Activated gamma-delta T cell treated with anti-CD3 and anti-CD28 coated beads, Interleukin-2, amount 50 U/mL, for 16 hours (primary cell): ENCODE data around the gene LRIG1.

Source experiments
- DNase-seq: peaks from one replicate; pipeline ENCODE4 v3.0.0-alpha.2; 2020; ENCODE audit warnings: low read depth

LRIG1 gene

GRCh38 chr3:66506154-66506553, 5.3 kb upstream of the LRIG1 start:
- DNase-seq = no peak

DNA sequence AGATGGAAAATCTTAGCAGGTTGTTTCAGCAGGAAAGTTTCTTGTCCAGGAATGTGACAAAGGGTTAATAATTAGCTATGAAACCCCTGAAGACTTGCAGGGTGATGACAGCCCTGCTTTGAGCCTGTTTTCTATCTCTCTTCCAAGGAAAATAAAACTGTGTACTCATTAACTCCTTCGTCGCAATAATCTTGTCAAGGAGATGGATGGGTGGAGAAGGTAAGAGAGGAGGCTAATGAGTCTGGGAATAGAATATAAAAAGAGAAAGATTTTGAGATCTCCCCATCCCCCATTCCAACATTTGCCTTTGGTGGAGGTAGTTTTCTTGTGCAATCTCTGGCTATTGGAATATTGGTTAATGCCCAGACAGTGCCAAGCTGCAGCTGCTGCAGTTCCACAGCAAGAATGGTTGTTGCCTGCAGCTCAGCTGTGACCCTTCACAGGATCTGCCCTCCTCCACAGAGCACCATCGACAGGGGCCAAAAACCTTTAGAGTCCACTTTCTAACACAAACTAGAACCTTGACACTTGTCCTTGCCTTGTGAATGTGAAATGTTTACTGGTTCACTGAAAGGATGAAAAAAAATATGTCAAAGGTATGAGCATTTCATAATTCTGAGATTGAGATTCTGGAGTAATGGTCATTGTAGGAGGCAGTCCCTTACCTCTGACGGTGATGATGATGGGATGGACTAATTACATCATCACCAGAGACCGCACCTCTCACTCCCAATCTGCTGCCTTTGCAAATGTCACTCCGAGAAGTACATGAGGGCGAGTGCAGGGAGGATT, 4.2 kb upstream of the LRIG1 start:
- DNase-seq = no peak

DNA sequence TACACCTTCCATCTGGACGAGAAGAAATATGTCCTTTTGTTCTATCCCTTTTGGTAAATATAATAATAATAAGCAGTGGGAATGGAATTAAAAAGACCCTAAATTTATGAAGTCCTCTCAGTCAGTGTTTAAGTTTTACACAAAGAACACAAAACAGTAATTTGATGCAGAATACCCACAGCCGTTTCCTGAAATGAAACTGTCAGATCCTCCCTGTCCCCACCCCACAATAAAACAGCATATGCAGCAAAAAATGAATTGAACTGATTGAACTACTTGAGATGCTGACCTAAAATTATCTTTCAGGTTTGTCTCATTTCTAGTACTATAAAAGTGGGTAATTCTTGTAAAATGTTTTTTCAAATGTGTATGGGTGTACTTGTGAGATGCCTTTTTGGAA, 2.2 kb upstream of the LRIG1 start:
- DNase-seq = no peak

DNA sequence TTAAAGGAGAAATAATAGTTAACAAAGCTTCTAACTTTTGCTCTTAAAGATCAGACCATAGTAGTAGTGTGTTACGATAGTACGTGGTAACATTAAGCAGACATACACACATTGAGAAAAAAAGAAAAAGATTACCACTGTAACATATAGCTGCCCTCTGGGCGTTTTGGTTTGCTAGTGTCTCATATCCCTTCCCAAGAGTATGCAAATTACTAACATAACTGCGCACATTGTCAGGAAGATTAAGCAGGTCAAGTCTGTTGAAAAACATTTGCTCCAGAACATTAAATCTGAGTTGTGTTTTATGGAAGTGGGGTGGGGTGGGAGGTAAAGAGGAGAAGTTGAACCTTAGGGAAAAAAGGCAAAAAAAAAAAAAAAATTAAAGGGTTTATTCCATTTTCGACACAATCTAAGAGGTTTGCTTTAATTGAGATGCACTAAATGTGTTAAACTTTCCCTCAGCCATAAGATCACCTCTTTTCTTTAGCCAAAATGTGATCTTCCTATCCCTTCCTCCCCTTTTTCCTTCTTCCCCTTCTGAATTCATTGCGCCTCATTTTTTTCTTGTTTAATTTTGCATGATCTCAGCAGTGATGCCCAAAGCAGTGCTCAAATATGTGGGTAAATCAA, 1.5 kb upstream of the LRIG1 start:
- DNase-seq = no peak

DNA sequence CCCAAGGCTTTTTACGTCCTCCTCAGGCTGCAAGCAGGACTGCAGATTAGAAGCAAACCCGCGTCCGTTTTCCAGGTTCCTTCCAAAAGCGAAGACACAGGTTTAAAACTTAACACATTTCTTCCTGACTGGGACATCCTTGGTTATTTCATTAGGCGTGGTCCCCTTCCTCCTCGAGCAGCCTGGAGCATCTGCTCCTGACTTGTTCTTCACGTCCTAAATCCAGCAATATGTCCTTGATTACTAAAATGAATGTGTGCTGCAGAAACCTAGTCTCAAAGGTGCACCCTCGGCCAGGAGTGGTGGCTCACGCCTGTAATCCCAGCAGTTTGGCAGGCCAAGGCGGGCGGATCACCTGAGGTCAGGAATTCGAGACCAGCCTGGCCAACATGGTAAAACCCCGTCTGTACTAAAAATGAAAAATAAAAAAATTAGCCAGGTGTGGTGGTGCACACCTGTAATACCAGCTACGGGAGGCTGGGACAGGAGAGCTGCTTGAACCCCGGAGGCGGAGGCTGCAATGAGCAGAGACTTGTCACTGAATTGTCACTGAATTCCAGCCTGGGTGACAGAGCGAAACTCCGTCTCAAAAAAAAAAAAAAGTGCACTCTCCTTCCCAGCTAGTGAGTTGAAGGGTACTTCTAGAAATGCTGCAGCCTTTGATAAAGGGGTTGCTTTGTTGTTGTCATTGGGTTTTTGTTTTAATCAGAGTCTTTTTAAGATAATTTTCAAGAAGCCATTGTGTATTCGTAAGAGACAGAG, 842 bp upstream of the LRIG1 start:
- no peak for DNase-seq

GRCh38 chr3:66499881-66500575, 794 bp downstream of the LRIG1 start:
- peak; percentile 17 for DNase-seq

DNA sequence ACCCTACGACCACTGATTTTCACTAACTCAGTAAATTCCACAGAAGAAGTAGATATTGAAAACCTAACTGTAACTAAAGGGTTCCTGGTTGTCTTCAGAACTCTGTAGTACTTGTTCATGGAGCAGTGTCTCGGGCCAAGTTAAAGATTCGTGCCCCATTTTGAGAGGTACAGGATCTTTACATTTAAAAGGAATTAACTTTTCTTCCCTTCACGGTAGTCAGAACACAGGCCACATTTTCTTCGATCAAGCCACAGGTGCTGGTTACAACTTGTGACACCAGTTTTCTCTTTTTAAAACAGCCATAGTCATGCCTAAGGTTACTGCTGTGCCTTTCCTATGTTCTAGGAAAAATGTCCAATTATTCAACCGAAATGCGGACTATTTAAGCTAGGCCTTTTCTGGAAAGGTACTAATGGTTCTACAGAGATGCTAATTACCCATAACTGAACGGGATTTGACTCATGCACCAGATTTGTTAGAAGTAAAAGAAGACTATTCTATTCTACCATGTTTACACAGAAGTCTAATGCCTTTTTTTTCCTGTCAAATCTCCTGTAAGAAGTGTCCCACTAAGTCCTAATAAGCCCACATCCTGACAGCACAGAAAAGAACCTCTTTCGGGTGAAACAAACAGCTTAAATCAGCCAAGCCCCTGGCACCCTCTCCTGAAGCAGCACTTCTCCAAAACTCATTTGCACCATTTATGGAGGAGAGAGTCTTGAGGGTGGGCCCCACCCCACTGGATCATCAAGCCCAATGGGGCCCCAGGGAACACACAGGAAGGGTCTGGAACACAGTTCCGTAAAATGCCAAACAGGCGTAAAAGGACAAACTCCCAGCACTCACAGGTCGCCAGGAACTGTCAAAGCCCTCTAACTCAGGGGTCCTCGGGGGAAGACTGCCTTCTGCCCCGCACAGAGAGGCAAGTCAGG, 1.9 kb downstream of the LRIG1 start:
- DNase-seq = no peak

DNA sequence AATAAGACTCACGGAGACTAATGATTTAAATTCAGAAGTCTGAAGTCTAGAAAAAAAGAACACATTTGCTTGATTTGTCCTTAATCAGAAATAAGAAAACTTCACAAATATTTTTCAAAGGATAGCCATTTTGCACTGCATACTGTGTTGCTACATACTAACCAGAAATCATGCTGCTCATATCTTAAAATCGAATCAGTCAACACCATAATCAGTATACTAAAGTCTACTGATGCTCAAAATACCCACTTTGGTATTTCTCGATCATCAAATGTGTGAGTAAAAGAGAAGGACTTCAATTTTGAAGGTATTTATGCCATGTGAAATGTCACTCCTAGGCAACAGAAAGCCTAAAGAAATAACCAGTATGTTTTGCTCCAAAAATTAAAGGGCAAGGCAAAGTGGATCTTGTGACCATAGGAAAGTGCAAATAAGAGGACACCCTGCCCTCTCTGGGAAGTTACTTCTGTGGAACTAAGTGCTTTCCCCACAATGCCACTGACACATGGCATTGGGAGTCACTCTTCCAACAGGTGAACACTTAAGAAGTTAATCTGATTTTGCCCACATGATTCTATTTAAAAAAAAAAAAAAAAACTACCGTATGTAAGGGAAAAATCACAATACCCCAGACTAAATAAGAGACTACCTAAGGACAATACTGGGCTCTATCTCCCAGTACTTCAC, 2.7 kb downstream of the LRIG1 start:
- no peak for DNase-seq

- DNase-seq = no peak
Measured at GRCh38 chr3:66497288-66497984, 3.4 kb downstream of the LRIG1 start.

- no peak for DNase-seq
Measured at GRCh38 chr3:66496746-66497145, 4.1 kb downstream of the LRIG1 start.

DNA sequence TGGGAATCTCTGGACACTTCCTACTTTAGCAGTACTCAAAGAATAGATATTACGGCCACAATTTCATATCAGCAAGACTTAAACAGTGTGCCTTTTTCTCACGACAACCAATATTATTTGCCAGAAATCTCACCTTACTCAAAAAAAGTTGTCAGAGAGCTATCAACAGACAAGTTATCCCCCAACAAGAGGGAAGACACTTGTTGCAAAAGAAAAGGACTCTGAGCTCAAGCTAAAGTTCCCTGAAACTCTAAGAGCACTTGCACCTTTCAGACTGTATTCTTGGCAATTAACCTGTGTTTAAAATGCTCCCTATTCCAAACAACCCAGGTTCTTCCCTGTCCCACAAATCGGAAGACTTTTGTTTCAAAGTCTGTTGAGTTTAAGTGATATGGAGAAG, 4.5 kb downstream of the LRIG1 start:
- DNase-seq = no peak

- no peak for DNase-seq
Measured at GRCh38 chr3:66495668-66496045, 5.2 kb downstream of the LRIG1 start.

- DNase-seq = no peak
Measured at GRCh38 chr3:66494959-66495667, 5.7 kb downstream of the LRIG1 start.

GRCh38 chr3:66493458-66494099, 7.2 kb downstream of the LRIG1 start:
- DNase-seq = no peak

DNA sequence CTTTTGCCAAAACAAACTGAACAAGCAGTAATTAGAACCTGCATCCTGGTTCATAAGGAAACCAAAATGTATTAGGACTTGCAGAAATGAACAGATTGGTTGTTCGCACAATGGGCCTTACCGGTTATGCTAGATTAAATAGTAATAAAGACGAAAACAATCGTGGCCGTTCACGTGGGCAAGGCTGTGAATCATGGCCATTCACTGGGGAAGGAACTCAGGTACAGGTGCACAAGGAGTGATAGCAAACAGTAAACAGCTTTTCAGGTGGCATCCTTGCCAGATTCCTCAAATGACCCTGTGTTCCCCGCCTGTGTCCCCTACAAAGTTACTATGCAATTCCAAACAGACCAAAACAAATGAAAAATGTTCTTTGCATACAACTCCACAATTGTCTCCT, 8.2 kb downstream of the LRIG1 start:
- DNase-seq = no peak

DNA sequence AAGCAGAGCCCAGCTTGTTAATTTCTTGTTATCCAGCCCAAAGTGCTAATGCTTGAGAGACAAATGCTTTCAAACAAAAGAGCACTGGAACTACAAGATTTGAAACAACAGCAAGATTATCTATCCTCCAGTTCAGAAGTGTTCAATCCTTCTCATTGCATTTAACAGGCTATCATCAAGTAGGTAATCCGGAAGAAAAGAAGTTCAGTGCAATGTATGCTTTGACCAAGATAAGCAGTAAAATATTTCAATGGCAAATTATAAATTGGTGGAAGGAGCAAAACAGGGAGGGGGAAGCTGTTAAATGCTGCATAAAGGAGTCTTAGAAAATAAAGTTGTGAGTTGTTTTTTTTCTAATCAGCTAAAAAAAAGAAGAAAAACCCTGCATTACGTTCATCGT, 8.8 kb downstream of the LRIG1 start:
- DNase-seq = no peak

GRCh38 chr3:66490984-66491383, 9.8 kb downstream of the LRIG1 start:
- DNase-seq = no peak

DNA sequence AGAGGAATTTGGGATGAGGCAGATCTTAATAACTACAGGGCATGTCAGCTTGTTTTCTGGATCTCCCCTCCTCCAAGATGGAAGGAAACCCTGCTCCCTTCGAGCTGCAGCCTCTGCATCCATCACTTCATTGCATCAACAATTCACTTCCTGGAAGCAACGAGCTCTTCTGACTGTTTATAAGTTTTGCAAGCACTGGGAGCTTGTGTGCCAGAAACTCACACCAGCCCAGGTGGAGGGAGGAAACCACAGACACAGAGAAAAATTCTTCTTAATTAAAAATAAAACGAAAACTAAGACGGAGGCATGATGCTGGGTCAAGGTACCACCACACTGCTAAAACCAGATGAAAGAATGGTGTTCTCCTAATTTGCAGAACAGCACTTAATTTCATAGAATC, 10.6 kb downstream of the LRIG1 start:
- no peak for DNase-seq

DNA sequence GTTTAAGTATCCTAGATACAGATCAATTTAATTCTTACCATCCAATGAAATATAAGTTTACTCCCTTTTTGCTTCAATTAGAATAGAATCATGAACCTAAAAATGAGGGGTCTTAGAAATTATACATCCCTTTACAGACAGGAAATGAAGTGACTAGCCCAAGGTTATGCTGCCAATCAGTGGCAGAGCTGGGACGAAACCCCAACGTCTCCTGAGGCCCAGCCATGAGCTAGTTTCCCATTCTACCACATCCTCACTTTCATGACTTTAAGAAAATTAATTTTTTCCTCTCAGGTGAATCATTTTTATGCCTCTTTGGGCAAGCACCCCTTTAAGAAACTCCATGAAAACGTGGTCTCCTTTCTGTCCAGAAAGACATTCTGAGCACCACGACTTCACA, 11.2 kb downstream of the LRIG1 start:
- DNase-seq = no peak
